NT2/D1 (cell line): ENCODE data around the gene AMIGO3.
"Not testable (repeated sequence)": the region's sequence is repeated elsewhere in the genome, so short reads cannot be mapped to it uniquely, and the experiment has no call there.

ENCODE experiments used
- SUZ12 ChIP-seq: IDR thresholded peaks from 2 replicates; pipeline ENCODE4 v1.6.1; 2011; ENCODE audit not compliant: insufficient read length, insufficient read depth; ENCODE audit errors: extremely low read depth
- YY1 ChIP-seq: IDR thresholded peaks from 2 replicates; pipeline ENCODE4 v1.6.1; 2011; ENCODE audit not compliant: insufficient read length, insufficient read depth
- ZNF274 ChIP-seq: IDR thresholded peaks from 2 replicates; pipeline ENCODE4 v1.6.1; 2011; ENCODE audit warnings: mild to moderate bottlenecking, low read depth, low read length

DNA sequence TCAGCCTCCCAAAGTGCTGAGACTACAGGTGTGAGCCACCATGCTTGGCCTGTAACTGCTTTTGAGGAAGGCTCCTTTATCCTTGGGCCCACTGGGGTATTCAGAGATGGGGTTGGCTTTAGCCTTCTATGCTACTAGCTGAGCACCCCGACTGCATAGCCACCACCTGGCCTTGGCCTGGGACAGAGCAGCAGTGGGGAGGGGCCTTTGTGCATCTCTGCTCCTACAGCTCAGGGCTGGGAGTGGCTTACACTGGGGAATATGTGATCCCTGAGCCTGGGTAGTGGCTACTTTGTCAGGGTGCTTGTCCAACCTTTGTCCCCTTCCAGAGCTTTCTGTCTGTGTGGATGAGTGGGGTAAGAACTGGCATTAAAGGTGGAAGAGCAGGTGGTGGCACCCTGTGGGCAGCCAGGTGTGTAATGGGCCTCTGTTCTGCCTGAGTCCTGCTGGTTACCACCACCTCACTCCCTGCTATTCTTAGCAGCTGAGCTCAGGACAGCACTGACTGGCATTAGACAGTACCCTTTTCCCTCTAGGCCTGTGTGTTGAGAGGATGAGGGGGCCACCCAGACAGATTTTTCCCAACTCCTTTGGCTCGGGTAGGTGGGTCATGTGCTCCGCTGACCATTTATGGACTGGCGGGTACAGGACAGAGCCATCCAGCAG is 24.0 kb downstream of the AMIGO3 start:
- TF ChIP-seq ZNF274, YY1, SUZ12: not testable (repeated sequence)
